ENCODE data around the gene KPTN.
"Not testable (repeated sequence)": the region's sequence is repeated elsewhere in the genome, so short reads cannot be mapped to it uniquely, and the experiment has no call there.

Gene KPTN

DNA sequence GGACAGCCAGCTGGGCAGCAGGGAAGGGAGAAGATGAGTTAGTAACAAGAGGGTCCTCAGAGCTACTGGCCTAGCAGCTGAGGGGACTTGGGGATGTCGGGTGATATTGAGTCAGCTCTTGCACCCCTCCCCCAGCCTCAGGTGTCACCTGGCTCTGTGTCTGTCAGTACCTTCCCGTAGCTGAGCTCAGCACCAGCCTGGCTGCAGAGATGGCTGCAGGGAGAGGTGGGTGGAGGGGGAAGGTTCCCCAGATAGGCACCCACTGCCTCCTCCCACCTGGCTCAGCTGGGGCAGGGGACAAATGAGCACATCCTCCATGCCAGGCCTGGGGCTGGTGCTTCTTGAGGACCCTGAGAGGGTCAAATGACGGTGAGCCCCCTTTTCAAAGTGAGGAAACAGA, 6.8 kb upstream of the KPTN start:
- no peak for DNase-seq

DNA sequence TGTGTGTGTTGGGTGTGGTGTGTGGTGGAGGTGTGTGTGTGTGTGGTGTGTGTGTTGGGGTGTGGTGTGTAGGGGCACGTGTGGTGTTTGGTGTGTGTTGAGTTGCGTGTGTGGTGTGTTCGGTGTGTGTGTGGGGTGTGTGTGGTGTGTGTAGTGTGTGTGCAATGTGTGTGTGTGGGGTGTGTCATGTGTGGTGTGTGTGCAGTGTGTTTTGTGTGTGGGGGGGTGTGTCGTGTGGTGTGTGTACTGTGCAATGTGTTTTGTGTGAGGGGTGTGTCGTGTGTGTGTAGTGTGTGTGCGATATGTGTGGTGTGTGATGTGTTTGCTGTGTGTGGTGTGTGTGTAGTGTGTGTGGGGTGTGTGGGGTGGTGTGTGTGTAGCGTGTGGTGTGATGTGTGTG, 6.0 kb upstream of the KPTN start:
- no peak for DNase-seq

DNA sequence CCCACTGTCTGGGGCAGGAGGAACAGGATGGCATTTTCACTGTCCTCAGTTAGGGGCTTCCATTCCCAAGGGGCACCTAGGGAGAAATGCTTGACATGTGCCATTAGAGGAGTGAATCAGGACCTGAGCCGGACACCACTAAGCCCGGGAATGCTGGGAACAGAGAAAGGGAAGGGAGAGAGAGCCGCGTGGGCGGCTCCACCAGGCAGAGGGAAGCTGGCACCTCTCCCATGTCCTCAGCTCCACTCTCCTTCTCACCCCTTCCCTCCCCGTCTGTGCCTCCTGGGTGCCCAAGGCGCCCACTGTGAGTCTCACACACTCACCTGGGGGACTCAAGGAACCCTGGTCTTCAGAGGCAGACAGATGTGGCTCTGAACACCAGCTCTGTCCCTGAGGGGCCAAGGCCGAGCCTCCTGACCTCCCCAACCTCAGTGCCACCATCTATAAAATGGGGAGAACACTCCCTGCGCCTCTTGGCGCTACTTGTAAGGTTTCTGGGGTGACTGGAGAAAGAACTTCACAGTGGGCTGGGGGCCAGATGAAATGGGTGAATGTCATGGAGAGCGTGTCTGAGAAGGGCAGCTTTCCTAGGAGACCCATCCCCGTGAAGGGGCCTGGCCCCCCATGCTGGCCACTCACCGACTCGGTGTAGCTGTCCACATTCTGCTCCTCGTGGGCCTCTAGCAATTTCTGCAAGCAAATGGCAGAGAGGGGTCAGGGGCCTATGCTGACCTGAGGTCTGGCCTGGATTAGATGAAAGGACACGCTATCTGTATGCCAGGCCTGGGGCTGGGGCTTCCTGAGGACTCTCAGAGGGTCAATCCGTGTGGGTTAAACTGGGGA, 5.3 kb upstream of the KPTN start:
- no peak for DNase-seq

DNA sequence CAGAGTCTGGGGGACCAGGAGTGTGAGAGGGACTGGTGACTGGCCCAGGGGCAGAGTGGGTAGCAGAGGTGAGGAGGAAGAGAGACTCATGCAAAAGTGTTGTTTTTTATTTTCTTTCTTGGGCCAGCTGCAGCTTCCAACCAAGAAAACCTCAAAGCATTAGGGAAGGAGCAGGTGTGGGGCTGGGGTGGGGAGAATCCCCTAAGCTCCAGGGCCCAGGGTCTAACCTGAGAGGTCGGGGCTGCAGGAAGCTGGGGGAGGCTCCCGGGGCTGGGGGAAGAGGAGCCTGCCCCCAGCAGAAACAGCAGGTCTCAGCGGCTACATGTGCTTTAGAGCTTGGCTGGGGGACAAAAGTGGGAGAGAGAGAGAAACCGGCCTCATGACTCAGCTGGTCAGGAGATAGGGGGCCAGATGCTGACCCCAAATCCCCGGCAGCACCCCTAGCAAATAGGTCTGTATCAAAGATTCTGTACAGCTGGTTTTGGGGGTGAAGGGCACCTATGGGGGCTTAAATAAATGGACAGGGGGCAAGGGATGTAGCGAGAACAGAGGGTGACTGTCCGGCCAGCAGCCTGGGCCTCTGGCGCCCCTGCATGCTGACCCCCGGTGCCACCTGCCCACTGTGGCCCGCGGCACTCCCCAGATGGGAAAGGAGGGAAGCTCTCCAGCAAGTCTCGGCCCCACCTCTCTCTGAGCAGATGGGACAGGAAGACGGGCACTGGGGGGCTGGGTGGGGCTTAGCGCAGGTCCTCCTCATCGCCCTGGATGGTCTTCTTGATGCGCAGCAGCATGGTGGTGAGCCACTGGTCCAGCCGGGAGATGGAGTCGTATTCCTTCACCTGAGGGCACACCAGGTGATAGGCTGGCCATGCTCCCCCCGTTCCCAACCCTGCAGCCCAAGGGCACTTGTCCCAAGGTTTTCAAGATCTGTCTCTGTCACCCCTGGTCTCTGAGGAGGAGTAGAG, 3.8 kb upstream of the KPTN start:
- DNase-seq, result no peak

DNA sequence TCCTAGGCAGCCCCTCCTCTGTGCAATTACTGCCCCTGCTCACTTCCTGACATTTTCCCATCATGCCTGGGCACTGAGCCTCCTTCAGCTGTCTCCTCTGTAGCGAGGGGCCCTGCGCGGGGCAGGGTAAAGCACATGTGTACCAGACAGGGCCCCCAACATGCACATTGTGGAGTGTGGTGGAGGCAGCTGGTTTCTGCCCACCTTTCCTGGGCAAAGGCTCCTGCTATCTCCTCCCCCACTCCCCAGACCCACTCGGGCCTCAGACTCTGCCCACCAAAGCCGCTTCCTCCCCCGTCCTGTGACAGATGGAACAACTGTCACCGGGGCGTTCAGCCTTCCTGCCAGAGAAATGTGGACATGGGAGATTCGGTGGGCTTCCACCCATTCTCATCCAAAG, 2.9 kb upstream of the KPTN start:
- DNase-seq, result no peak

DNA sequence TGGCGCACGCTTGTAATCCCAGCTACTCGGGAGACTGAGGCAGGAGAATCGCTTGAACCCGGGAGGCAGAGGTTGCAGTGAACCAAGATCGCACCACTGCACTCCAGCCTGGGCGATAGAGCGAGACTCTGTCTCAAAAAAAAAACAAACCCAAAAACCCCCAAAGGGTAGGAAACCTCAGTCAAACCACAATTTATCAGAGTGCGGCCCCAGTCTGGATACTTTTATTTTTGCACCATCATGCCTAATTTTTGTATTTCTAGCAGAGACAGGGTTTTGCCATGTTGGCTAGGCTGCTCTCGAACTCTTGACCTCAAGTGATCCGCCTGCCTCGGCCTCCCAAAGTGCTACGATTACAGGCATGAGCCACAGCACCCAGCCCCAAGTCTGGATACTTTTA, 2.2 kb upstream of the KPTN start:
- DNase-seq, result not testable (repeated sequence)

DNA sequence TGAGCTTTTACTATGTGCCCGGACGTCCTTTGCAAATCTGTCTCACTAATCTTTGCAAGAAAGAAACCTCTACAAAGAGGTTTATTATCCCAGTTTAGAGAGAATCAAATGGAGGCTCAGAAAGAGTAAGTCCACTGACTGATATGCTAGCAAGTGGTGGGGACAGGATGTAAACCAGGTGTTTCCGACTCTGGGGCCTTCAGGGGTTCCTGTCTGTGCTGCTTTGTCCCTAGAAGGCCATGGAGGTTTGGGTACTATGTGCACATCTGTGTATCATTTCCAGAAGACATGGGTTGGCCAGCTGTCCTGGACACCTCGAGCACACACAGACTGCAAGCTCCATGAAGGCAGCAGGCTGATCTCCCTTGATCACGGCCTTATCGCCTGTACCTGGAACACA, 1.2 kb upstream of the KPTN start:
- DNase-seq, result no peak

DNA sequence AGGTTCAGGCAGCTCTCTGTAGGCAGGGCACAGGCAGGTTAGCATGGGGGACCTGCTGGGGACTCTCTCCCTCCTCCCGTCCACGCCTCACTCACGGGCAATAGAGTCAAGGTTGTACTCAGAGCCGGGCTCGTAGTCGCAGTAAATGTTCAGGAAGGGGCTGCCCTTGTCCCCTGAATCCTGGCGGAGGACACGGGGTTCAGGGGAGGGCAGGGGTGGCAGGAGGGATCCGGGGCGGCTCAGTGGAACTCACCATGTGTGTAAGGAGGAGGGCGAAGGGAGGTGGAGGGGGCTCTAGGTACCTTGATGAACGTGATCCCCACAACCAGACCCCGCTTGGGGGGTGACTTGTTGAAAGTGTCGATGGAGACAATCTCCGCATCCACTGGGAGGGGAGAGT, 819 bp downstream of the KPTN start:
- DNase-seq, result no peak

DNA sequence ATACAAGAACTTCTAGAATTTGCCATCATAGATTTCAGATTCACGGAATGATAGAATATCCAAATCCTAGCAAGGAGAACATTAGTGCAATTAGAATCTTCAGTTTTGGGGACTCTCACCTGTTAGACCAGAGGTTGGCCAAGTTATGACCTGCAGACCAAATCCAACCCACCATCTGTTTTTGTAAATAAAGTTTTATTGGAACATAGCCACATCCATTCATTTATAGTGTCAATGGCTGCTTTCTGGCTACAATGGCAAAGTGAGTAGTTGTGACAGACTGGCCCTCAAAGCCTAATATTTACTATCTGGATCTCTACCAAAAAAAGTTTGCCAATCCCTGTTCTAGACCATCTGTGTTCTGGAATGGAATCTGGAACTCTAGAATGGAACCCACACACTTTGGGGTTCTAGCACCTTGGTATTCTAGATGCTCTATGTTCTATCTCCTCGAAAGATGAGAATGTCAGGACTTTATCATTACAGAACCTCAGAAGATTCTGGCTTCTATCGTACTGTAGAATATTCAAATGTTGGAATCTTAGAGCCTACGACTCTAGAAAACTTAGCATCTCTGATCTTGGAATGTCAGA, 2.5 kb downstream of the KPTN start:
- no peak for DNase-seq

DNA sequence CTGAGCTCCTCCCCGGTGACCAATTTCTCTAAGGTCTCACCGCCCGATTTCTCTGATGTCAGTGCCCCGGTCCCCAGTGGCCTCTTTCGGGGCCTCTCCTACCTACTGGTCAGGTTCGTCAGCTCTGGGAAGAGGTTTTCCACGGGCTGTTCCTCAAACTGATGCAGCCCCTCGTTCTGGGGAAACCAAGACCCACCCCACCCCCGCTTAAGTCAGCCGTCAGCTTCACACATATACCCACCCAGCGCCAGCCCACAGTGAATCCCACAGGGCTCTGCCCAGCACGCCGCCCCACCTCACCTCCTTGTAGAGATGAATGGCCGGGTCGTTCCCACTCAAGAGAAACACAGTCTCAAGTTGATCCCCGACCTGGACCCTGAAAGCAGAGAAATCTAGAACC, 3.4 kb downstream of the KPTN start:
- no peak for DNase-seq

DNA sequence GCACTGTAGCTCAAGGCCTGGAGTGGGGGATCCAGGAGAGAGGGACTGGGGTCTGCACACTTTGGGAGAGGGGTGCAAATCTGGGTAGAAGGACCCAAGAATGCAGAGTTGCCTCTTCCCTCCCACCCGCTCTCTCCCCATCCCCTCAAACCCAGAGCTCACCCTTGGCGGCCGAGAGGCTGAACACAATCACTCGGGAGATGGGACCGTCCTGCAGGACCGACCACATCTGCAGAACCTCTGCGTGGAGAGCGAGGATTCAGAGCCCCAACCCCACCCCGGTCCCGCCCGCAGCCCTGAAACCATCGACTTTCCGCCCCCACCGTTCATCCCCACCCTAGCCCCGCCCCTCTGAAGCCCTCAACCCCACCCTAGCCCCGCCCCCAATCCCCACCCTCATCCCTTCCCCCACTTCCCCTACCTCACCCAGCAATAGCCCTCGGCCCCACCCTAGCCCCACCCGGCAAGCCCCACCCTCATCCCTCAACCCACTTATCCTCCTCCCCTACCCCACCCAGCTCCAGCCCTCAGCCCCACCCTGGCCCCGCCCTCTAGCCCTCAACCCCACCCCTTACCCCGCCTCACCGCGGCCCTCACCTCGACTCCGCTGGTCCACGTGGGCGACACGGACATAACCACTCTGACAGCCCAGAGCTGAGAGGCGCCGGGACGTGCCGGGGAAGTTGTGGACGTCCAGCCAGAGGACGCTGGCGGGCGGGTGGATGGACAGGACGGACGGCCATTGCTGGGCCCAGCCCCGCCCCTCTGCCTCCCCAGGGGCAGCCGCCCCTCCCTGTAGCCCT, 4.1 kb downstream of the KPTN start:
- DNase-seq, result no peak

DNA sequence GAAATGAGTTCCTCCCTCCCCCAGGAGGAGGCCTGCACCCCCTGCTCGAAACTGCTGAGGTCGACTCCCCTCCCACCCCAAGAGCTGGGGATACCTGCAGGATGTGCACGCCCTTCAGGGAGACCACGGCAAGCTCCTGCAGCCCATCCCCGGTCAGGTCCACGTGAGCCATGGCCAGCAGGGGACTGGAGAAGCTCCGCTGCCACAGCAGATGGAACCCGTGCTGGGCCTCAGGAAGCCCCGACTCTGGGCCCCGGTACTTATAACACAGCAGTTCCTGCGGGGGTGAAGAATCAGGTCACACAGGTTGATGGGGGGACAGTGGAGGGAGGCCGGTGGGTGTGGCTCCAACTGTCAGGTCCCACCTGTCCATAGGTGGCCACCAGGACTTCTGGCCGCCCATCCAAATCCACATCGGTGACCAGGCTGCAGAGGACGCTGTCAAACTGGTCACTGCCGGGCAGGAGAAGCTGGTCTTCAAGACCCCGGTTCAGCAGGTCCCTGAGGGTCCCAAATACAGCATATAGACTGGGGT, 7.5 kb downstream of the KPTN start:
- DNase-seq, result no peak

DNA sequence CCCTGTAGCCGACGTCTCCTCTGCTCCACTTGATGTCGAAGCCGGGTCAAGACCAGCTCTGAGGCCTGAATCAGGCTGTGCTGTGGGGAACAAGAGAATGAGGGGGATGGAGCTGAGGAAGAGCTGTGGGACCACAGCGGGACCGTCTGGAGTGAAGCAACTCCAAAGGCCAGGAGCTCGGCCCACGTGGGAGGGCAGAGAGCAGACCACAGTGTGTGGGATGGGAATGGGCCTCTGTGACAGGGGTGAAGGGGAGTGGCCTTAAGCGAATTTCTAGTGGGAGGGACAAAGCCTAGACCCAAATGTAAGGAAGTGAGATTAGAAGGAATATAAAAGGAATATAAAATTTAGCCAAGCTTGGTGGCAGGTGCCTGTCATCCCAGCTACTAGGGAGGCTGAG, 8.6 kb downstream of the KPTN start:
- no peak for DNase-seq

DNA sequence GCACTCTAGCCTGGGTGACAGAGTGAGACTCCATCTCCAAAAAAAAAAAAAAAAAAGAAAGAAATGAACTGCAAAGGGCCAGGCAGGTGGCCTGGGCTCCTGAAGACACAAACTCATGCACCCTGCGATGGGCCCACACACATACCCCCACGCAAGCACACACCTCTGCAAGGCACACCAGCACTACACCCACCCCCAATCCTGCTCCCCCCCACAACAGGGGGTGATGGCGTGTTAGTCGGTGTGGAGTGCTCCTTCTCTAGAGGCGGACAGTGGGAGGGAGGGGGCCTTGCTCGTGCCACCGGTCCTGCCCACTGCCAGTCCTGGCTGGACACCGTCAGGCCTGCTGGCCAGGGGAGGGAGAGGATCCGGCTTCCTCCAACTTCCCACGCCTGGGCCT, 10.7 kb downstream of the KPTN start:
- no peak for DNase-seq

DNA sequence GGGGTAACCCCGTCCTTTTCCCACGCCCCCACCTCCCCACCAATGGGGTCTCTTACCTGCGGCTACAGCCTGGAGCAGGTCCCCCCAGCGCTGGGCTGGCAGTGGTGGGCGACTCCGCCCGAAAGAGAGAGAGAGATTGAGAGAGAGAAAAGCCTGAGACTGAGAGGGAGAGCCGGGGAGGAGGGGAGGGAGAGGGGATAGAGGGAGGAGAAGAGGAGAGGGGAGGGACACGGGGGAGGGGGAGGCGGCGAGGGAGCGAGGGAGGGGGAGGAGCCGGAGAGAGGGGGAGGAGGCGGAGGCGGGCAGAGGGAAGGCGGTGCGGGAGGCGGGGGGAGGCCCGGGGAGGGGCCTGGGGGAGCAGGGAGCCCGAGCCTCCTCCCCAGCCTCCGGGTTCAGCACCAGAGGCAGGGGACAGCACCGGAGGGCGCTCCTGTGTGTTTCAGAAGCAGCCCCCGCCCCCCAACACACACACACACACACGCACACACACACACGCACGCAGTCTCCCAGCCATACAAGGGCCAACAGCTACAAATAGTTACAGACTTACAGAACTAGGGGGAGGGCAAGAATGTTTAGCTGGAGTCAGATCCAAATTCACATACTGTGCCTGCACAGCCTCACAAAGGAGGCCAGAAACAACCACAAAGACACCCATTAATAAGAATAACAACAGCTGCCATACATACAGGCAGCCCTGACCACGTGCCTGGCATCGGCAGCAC, 12.1 kb downstream of the KPTN start, which contains the start of gene SLC8A2:
Gene SLC8A2 (minus strand): TSS at position 161 of the 725 bp plus-strand sequence. CDS start 5,490 bp downstream, outside the sequence.
- DNase-seq, result peak; percentile 90

DNA sequence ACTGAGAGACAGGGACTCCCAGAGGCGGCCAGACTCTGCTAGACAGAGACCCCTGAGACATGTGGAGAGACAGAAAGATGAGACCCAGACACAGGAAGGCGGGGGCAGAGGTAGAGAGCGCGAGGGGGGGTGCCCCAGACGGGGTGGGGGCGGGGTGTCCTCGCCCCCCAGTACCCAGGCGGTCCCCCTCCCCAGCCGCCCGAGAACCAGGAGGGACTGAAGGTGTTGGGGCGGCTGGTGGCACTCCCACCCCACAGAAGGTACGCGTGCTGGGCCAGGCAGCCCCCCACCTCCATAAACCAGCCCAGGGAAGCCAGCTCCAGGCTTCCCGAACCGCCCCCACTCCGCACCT, 12.7 kb downstream of the KPTN start:
- no peak for DNase-seq

DNA sequence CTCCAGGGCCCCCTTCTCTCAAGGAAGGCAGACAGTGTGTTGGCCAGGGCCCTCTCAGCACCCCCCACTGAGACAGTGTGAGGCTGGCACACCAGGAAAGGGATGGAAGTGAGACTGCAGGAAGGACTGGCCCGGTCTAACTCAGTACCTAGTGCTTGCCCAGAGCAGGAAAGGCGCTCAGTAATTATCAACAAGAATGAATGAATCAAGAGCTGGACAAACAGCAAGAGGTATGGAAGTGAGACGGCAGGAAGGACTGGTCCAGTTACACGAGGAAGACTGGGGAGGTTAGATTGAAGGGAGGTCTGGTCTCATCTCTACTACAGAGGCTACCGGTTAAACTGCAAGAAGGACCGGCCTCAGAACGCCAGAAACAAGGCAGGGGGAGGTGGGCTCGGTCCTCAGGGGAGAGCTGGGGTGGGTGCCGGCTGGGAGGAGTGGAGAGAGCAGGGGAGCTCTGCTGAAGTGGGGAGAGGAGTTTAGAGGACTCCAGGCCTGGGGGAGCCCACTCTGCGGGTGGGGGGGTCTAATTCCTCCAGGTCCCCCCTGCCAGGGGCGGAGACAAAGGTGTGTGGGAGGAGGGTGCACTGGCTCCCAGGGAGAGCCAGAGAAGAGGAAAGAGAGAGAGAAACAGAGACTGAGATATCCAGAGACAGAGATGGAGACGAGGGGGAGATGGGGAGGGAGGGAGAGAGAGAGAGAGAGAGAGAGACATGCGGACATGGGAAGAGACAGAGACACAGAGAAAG, 13.4 kb downstream of the KPTN start:
- DNase-seq, result no peak

DNA sequence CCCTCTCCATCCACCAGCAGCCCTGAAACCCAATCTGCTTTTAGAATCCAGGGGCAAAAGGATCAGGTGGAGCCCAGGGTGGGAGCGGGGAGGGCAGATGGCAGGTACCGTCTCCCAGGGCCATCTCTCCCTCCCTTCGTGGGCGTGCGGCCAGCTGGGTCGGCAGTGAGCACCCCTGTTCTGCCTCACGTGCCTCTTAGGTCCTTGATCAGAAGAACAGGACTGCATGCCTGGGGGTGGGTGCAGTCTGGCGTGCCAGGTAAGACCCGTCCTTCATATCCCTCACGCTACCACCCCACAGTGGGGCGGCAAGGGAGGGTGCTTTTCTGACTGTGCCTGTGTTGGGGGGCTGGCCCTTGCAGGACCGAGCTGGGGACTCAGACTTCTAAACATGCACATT, 14.3 kb downstream of the KPTN start:
- DNase-seq, result no peak

DNA sequence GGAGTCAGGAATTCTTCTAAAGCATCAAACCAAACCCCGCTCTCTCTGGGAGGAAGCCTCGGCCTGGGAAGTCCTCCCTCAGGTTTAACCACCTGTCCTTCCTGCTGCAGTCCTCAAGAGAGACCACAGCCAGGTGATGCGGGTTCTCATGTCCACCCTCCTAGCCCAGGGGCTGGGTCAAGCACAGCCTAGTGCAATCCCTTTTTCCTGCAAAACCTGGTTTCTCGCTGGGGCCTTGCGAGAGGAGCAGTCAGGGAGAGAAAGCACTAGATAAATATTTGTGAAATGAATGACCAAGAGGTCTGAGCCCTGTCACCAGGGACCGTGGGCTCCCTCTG, 14.7 kb downstream of the KPTN start:
- DNase-seq, result no peak

DNA sequence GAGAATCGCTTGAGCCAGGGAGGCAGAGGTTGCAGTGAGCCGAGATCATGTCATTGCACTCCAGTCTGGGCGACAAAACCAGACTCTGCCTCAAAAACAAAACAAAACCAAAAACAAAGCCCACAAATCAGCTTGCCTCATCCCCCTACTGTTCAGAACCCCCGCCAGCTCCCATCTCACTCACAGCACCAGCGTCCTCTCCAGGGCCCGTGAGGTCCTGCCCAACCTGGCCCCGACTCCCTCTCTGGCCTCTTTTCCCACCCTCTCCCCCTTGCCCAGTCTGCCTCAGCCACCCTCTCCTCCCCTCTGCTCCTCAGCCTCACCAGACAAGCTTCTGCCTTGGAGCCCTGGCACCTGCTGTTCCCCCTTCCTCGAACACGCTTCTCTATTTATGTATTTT, 16.1 kb downstream of the KPTN start:
- no peak for DNase-seq

DNA sequence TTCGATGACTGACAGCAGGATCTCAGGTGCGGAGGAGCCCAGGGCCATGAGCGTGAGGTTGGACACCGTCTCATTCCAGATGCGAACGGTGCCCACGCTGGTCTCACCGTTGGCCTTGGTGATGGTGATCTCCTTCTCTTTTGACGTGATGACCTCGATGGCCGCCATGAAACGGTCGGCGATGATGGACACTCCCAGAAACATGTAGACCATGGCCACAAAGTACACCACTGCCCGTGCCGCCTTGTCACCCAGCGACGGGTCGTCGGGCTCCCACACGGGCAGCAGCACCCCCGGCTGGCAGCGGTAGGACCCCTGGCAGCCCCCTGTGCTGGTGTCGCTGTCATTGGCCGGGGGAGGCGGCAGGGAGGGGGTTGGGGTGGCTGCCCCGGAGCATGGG, 18.1 kb downstream of the KPTN start:
- DNase-seq, result no peak

Measured in right forelimb (tissue), 1 donor.